Body of pancreas (tissue), 4 donors: ENCODE results near the gene CCL16.

Experiments used
- CTCF ChIP-seq, 7 experiments: fragments of 450-650 bp in 4 of 7; fragments of 200-600 bp in 3 of 7; sonication (generic) in 3 of 7; IDR thresholded peaks; one replicate each; pipeline ENCODE4 v1.5.1; 2016 to 2019; ENCODE audit warnings: antibody characterized with exemption in 7 of 7
- POLR2A ChIP-seq, 3 donors: fragments of 450-650 bp; IDR thresholded peaks; one replicate each; pipeline ENCODE4 v1.6.1; 2016; ENCODE audit warnings: antibody characterized with exemption in 3 of 3, mild to moderate bottlenecking in 2 of 3

GRCh38 chr17:35984140-35984539 is 2.8 kb upstream of the CCL16 start:
- TF ChIP-seq CTCF (IDR thresholded peaks at IDR 0.05) (no peak), POLR2A (IDR thresholded peaks at IDR 0.05) (no peak)
